Kidney epithelial cell (primary cell): Measurements from ENCODE around the gene APOB. TPM values are rescaled to one million over a fixed set of nuclear protein-coding genes. Genes with fewer than 3 reads are reported as not detected.
A peak's percentile ranks its signal among the peaks of the same experiment; 100 is the strongest.

ENCODE experiments used
- DNase-seq: peaks from one replicate; pipeline ENCODE4 v3.0.0-alpha.2; 2010; ENCODE audit warnings: low read depth
- H3K27me3 ChIP-seq: 2 replicates; pipeline ENCODE4 v1.6.0; 2011; ENCODE audit warnings: low read length; ENCODE audit not compliant: control insufficient read depth, insufficient read depth
- H3K36me3 ChIP-seq: 2 replicates; pipeline ENCODE4 v1.5.1; 2011; ENCODE audit warnings: low read length; ENCODE audit not compliant: control insufficient read depth, insufficient read depth
- H3K4me3 ChIP-seq: 2 replicates; pipeline ENCODE4 v1.5.1; 2011; ENCODE audit warnings: low read depth, mild to moderate bottlenecking, control low read depth, low read length
- total RNA-seq: library from RNA; depleted of rRNA; stranded (reverse); fragments of >200 nt; gene quantifications from 2 replicates; pipeline ENCODE4 v1.2.3, GENCODE V29; 2015
- TF ChIP-seq, protein P1 (sequence below): IDR thresholded peaks from 2 replicates; pipeline ENCODE4 v1.5.1; 2011; ENCODE audit warnings: mild to moderate bottlenecking, moderate library complexity, low read length, control low read depth, inconsistent platforms; ENCODE audit not compliant: insufficient read depth, poor library complexity, severe bottlenecking

APOB gene
- total RNA-seq, 1 donor from 2014 or later, result not detected

GRCh38 chr2:21042958-21043743 lies 722 bp downstream of the APOB start:
- Histone ChIP-seq H3K27me3 (peaks cover 19% of the 10 kb centered on the region), H3K4me3 (no peak overlapping the region)
- DNase-seq, result no peak

DNA sequence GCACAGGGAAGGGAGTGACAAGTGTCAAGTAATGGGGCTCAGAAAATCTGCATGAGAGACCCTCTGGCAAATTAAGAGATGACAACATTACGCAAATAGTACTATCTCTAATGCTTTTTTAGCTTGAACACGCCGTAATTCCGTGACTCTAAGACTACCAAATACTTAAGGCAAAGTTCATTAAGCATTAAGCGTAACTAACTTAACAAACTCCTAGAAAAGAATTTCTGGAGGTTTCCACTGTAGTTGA lies 1.2 kb downstream of the APOB start:
- peaks cover 19% of the 10 kb centered on the region for H3K27me3 ChIP-seq
- H3K4me3 ChIP-seq, result no peak overlapping the region
- DNase-seq, result no peak
- TF ChIP-seq, protein P1, sequence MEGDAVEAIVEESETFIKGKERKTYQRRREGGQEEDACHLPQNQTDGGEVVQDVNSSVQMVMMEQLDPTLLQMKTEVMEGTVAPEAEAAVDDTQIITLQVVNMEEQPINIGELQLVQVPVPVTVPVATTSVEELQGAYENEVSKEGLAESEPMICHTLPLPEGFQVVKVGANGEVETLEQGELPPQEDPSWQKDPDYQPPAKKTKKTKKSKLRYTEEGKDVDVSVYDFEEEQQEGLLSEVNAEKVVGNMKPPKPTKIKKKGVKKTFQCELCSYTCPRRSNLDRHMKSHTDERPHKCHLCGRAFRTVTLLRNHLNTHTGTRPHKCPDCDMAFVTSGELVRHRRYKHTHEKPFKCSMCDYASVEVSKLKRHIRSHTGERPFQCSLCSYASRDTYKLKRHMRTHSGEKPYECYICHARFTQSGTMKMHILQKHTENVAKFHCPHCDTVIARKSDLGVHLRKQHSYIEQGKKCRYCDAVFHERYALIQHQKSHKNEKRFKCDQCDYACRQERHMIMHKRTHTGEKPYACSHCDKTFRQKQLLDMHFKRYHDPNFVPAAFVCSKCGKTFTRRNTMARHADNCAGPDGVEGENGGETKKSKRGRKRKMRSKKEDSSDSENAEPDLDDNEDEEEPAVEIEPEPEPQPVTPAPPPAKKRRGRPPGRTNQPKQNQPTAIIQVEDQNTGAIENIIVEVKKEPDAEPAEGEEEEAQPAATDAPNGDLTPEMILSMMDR, result no peak
- no peaks in the 10 kb centered on the region for H3K36me3 ChIP-seq

More at GRCh38 chr2:21042958-21043743, 722 bp downstream of the APOB start:
- TF ChIP-seq, protein P1, result peak; percentile 95
- no peaks in the 10 kb centered on the region for H3K36me3 ChIP-seq

- peaks cover 19% of the 10 kb centered on the region for H3K27me3 ChIP-seq
- TF ChIP-seq, protein P1, result no peak
- no peak for DNase-seq
- no peaks in the 10 kb centered on the region for H3K36me3 ChIP-seq
- H3K4me3 ChIP-seq, result no peak overlapping the region
These were observed 1.7 kb downstream of the APOB start for GRCh38 chr2:21041943-21042707.

GRCh38 chr2:21041462-21041861 lies 2.4 kb downstream of the APOB start:
- Histone ChIP-seq H3K27me3 (peaks cover 19% of the 10 kb centered on the region), H3K4me3 (no peak overlapping the region), H3K36me3 (no peaks in the 10 kb centered on the region)
- TF ChIP-seq, protein P1, result no peak
- no peak for DNase-seq

DNA sequence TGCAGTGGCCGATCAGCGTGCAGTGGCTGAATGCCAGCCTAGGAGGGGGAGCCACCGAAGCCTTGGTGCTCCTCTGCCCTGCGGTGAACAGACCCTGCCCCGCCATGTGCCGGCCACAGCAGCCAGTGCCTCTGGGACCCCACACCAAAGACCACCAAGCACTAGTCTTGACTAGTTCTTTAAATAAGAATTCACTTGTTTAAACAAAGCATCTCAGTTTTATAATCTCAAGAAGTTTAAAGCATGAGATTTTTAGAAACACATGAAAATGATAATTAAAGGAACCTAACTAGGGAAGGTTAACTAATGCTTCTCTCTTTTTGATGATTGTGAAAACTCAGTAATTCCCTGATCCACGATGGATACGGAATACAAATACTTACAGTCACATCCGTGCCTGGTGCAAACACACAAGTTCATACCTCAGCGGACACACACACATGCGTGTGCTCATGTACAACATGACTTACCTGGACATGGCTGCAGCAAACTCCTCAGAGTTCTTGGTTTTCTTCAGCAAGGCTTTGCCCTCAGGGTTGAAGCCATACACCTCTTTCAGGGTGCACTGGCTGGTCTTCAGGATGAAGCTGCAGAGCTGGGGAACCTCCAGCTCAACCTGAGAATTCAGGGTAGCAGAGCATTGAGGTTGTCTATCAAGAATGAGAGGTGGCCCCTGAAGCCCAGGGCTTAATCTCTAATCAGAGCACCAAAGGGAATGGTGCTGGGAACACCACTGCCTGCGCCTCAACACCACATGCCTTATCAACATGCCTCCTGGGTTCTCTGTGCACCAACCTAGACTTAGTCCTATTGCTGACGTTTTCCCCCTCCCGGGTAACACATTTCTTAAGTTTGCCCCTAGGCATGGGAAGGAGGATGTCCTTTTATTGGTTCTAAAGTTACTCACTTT lies 3.1 kb downstream of the APOB start:
- Histone ChIP-seq H3K36me3 (no peaks in the 10 kb centered on the region), H3K27me3 (peaks cover 19% of the 10 kb centered on the region), H3K4me3 (no peak overlapping the region)
- DNase-seq, result no peak
- TF ChIP-seq, protein P1, result no peak
